IPS-18c (cell line): Measurements from ENCODE around the gene CDH10.

Experiments used
- H3K4me3 ChIP-seq: 2 replicates; pipeline ENCODE4 v1.7.0; 2013; ENCODE audit warnings: low read depth, mild to moderate bottlenecking, low read length, moderate library complexity; ENCODE audit not compliant: insufficient read depth
- H3K9me3 ChIP-seq: one replicate; pipeline ENCODE4 v1.6.1; 2013; ENCODE audit warnings: mild to moderate bottlenecking, low read length, moderate library complexity; ENCODE audit not compliant: control insufficient read depth, insufficient read depth

The CDH10 gene

GRCh38 chr5:24512423-24512822, 132.4 kb downstream of the CDH10 start:
- no peak overlapping the region for H3K4me3 ChIP-seq

DNA sequence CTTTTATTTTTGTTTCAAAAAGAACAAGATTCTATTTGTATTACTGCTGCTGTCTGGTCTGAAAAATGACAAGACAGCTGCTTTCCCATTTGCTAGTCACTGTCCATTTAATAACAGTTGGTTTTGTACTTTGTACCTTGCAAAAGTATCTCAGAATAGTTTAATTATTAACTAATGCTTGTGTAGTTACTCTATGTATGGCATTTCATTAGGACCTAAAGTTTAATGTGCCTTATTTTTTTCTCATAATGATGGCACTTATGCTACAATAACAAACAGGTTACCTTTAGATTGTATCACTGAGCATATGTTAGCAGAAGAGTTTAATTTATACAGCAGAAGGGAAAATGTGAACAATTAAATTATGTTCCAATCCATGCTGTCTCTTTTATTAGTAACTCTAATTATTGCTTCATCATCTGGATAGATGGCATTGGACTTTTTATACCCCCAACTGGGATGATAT, 134.2 kb downstream of the CDH10 start:
- Histone ChIP-seq H3K4me3 (no peak overlapping the region), H3K9me3 (no peaks in the 10 kb centered on the region)

More at GRCh38 chr5:24512423-24512822, 132.4 kb downstream of the CDH10 start:
- no peaks in the 10 kb centered on the region for H3K9me3 ChIP-seq

DNA sequence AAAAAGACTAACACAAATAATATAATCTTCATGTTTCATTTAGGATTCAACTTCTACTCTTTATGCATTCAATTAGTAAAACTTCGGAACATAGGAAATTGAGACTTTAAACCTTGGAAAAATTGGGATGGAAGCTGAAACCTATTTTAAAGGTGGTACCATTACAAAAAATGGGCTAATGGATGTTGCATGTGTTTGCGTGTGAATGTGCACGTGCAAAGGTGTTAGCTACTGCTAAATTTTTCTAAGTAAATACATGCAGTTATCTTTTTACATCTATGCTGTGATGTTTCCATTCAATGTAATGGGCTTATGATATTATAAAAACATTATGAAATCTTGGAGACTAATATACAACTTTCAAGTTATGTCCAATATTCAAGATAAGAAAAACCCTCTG, 134.8 kb downstream of the CDH10 start:
- Histone ChIP-seq H3K9me3 (no peaks in the 10 kb centered on the region), H3K4me3 (no peak overlapping the region)

GRCh38 chr5:24505258-24505657, 139.5 kb downstream of the CDH10 start:
- H3K9me3 ChIP-seq, result no peaks in the 10 kb centered on the region

GRCh38 chr5:24497591-24498157, 147.1 kb downstream of the CDH10 start:
- no peaks in the 10 kb centered on the region for H3K9me3 ChIP-seq
- H3K4me3 ChIP-seq, result no peak overlapping the region

More at GRCh38 chr5:24505258-24505657, 139.5 kb downstream of the CDH10 start:
- no peak overlapping the region for H3K4me3 ChIP-seq

- no peak overlapping the region for H3K4me3 ChIP-seq
These were observed 147.6 kb downstream of the CDH10 start for GRCh38 chr5:24497145-24497544.

DNA sequence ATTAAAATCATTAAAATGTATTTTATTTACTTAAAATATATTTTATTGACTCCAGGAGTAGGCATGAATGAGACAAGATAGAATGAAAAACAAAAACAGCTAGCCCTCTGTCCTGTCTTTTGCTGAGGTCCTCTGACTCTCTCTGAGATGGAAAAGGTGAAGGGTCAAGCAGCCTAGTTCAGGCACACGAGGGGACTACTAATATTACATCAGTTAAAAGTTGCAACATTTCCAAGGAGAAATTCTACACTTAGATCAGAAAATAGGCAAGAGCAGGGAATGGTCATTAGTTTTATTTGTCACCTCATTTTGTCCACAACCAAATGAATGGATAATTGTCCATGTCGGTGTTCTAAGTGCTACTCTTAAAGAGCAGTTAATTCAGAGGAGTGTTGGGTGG, 148.5 kb downstream of the CDH10 start:
- Histone ChIP-seq H3K9me3 (no peaks in the 10 kb centered on the region), H3K4me3 (no peak overlapping the region)

More at GRCh38 chr5:24497145-24497544, 147.6 kb downstream of the CDH10 start:
- no peaks in the 10 kb centered on the region for H3K9me3 ChIP-seq

GRCh38 chr5:24492229-24492628, 152.5 kb downstream of the CDH10 start:
- no peaks in the 10 kb centered on the region for H3K9me3 ChIP-seq

DNA sequence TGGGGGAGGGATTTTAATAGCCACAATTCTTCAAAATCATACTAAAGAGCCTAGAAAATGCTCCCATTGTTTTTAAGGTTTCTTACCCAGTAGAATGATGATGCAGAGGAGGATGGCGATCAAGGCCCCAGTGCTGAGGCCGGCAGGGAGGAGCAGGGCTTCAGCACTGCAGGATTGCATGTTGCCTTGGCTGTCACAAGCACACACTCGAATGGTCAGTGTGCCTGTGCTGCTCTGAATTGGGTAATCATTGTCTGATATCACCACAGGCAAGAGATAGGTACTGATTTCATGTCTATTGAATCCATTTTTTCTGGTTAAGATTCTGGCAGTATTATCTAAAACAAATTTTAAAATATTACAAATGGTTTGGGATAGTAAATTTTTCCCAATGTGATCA, 153.3 kb downstream of the CDH10 start:
- Histone ChIP-seq H3K4me3 (no peak overlapping the region), H3K9me3 (no peaks in the 10 kb centered on the region)

More at GRCh38 chr5:24492229-24492628, 152.5 kb downstream of the CDH10 start:
- no peak overlapping the region for H3K4me3 ChIP-seq

DNA sequence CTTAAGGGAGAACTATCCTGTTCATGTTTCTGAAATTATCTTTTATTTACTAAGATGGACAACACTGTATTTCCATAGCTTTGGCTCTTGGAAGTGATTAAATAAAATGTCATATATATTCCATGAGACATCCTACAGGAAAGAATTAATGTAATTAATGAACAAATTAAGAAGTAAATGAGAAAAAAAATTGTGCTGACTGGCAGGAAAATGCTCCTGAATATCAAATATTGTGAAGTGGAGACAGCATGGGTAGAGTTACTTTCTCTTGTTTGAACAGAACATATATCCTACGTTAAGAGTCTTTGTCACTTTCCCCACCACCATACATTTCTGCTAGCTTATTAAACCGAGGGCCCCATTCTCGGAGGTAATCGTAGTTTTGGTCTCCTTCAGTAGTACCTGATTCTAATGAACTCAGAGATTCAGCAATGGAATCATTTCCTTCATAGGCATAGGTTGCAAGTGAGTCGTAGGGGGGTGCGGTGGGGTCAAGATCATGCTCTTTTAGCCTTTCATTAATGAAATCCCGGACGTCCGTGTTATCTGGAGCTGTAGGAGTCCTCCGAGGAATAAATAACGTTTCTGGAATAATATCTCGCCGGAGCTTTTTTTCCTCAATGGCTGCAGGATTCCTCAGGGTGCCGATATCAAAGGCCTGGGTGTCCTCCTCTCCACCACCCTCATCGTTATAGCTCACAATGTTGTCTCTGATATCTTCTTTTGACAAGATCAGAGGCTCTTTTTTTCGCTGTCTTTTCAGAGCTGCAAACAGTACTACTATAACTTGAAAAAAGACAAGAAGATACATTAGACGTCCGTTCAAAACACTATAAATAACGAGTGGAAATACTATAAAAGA, 157.2 kb downstream of the CDH10 start:
- Histone ChIP-seq H3K4me3 (no peak overlapping the region), H3K9me3 (no peaks in the 10 kb centered on the region)

GRCh38 chr5:24480952-24481351, 163.8 kb downstream of the CDH10 start:
- H3K9me3 ChIP-seq, result no peaks in the 10 kb centered on the region
- no peak overlapping the region for H3K4me3 ChIP-seq

DNA sequence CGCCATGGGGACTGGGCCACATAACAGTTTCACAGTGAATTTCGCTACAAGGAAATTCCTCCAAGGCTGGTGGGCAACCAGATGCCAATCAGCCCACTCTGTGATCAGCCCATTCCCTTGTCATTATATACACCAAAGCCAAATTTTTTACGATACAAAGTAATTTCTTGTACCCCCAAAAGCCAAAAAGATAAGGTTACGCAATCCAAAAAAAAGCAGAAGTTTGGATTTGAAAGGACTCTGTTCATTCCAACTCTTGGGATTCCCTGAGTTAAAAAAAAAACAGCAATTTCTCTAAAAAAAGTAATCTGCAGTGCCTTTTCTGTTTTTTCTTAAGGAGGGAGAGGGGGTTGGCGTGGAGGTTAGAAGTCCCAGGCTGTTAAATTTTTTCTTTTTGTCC, 166.8 kb downstream of the CDH10 start:
- Histone ChIP-seq H3K9me3 (no peaks in the 10 kb centered on the region), H3K4me3 (no peak overlapping the region)

DNA sequence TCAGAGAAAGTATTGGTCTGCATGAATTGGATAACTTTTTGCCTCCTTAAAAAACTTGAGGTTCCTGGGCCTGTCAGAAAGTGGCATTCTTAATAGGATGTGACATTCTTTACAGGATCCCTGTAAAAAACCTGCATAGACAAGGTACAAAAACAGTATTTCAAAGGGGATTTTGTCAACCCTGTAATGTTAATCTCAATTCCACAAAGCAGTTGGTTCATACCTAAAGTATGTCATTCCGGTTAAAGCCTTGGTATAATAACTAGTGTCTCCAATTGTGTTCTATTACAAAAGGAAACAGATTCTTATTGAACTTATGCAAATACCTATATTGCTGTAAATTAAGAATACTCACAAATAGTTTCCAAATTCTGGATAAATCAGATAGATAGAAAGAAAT, 169.7 kb downstream of the CDH10 start:
- Histone ChIP-seq H3K9me3 (no peaks in the 10 kb centered on the region), H3K4me3 (no peak overlapping the region)

DNA sequence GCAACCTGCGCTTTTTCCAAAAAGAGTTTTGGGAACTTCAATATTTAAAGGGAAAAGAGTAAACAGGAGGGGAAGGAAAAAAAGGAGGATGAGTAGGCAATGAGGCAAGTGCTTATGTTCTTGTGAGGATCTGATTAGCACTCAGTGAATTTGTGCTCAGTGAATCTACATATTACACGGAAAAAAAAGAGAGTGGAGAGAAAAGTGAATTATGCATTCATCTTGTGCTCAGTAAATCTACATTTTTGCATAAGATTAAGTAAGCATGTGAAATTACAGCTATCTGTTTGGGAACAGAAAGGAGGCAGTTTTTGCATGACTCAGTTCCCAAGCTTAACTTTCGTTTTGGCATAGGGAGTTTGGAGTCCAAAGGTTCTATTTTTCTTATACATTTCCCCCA, 170.1 kb downstream of the CDH10 start:
- Histone ChIP-seq H3K9me3 (no peaks in the 10 kb centered on the region), H3K4me3 (no peak overlapping the region)

DNA sequence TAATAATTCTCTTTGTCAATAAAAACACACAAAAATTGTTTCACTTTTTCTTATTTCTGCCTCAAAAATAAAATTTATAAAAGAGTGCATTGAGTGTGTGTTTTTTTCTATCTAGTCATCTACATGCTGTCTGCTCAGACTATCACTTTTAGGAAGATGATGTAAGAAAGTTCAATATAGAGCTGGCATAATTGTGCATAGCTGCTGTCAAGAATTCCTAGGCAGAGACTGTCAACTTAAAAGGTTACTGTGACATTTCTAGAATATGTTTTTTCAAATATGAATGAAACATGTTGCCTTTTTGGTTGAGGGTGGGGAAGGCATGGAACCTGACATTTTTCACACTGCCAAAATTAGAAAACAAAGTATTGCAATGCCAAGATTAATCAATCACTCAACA, 172.3 kb downstream of the CDH10 start:
- Histone ChIP-seq H3K9me3 (no peaks in the 10 kb centered on the region), H3K4me3 (no peak overlapping the region)

- Histone ChIP-seq H3K9me3 (no peaks in the 10 kb centered on the region), H3K4me3 (no peak overlapping the region)
These were observed 200.4 kb downstream of the CDH10 start for GRCh38 chr5:24444414-24444813.

GRCh38 chr5:24439465-24439864, 205.3 kb downstream of the CDH10 start:
- Histone ChIP-seq H3K4me3 (no peak overlapping the region), H3K9me3 (no peaks in the 10 kb centered on the region)
